Measurements from ENCODE around the gene ZBTB20. TPM values are rescaled to one million over a fixed set of nuclear protein-coding genes. Genes with fewer than 3 reads are reported as not detected.

The ZBTB20 gene
- total RNA-seq, 4 donors from 2014 or later, result 4.1 to 41.8 (median 11.6) TPM

DNA sequence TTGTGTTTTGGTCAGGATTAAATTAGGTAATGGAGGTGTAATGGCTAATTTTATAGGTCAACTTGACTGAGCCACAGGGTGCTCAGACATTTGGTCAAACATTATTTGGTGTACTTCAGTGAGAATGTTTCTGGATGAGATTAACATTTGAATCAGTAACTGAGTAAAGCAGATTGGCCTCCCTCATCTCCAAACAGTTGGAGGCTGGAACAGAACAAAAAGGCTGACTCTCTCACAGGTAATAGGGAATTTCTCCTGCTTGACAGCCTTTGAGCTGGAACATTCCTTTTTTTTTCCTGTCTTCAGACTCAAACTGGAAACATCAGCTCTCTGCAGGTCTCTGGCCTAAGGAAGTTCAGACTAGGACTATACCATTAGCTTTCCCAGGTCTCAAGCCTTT, 280.7 kb downstream of the ZBTB20 start:
- DNase-seq, result no peak
- peaks cover 0 to 11% (median 0%) of the 10 kb centered on the region in 3 donors for H3K4me1 ChIP-seq
- H3K27ac ChIP-seq, result no peak overlapping the region
- TF ChIP-seq POLR2A (IDR thresholded peaks at IDR 0.05), result no peak
- TF ChIP-seq, protein P1, sequence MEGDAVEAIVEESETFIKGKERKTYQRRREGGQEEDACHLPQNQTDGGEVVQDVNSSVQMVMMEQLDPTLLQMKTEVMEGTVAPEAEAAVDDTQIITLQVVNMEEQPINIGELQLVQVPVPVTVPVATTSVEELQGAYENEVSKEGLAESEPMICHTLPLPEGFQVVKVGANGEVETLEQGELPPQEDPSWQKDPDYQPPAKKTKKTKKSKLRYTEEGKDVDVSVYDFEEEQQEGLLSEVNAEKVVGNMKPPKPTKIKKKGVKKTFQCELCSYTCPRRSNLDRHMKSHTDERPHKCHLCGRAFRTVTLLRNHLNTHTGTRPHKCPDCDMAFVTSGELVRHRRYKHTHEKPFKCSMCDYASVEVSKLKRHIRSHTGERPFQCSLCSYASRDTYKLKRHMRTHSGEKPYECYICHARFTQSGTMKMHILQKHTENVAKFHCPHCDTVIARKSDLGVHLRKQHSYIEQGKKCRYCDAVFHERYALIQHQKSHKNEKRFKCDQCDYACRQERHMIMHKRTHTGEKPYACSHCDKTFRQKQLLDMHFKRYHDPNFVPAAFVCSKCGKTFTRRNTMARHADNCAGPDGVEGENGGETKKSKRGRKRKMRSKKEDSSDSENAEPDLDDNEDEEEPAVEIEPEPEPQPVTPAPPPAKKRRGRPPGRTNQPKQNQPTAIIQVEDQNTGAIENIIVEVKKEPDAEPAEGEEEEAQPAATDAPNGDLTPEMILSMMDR (IDR thresholded peaks at IDR 0.05), result no peak
- H3K4me3 ChIP-seq, result no peak overlapping the region
- H3K27me3 ChIP-seq, result no peaks in the 10 kb centered on the region
- no peaks in the 10 kb centered on the region for H3K36me3 ChIP-seq
- intact Hi-C loops (cut with DNase I), result no loop called here
- no peaks in the 10 kb centered on the region for H3K9me3 ChIP-seq

DNA sequence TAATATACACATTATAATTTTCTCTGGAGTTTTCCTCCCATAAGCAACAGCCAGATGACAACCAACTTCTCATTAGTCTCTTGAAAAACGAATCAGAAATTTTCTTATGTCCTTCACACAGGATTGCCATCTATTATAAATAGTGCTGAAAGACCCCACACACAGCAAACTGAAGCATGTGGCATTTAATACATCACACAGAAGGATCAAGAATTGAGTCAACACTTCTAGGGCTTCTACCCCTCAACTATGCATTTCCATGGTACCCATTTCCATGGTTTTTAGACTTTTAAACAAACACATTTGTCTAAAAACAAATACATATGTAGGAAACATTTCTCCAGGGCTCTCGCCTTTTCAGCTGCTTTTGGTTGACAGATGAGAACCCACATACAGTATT, 282.1 kb downstream of the ZBTB20 start:
- Histone ChIP-seq H3K4me3 (no peak overlapping the region), H3K36me3 (no peaks in the 10 kb centered on the region), H3K27me3 (no peaks in the 10 kb centered on the region), H3K9me3 (no peaks in the 10 kb centered on the region), H3K4me1 (peaks cover 0 to 11% (median 0%) of the 10 kb centered on the region in 3 donors), H3K27ac (no peak overlapping the region)
- intact Hi-C loops (cut with DNase I), result no loop called here
- no peak for DNase-seq
- TF ChIP-seq, protein P1 (IDR thresholded peaks at IDR 0.05), result no peak
- no peak for TF ChIP-seq POLR2A (IDR thresholded peaks at IDR 0.05)
- WGBS, 2 donors, result 87 to 90% methylated on average over 2 of the region's 2 CpGs

DNA sequence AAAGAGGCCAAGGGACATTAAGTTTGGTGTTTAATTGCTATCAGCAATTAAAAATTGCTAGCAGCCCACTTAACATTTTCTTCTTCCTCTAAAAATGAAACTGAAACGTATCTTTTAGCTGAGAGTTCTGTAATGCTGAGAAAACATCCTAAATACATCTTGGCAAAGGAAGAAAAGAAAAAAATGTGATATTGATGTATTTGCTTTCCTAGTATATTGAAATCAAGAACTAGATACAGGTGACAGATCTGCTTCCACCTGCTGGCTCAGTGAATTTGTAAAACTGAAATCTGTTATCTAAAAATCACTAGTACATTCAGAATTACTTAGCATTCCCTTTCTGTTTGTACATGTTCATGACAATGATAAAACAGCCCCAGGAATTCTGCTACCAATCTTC, 283.2 kb downstream of the ZBTB20 start:
- no peaks in the 10 kb centered on the region for H3K36me3 ChIP-seq
- TF ChIP-seq, protein P1 (IDR thresholded peaks at IDR 0.05), result no peak
- TF ChIP-seq POLR2A (IDR thresholded peaks at IDR 0.05), result no peak
- H3K27ac ChIP-seq, result peak overlapping the region in 2 of 4 donors; percentile 40 to 42
- intact Hi-C loops (cut with DNase I), result no loop called here
- WGBS, 2 donors, result 3 to 19% methylated on average over 1 of the region's 1 CpG
- no peak for DNase-seq
- peak overlapping the region in 3 of 4 donors; percentile 14 to 43 (median 17) for H3K4me3 ChIP-seq
- no peaks in the 10 kb centered on the region for H3K9me3 ChIP-seq
- peaks cover 0 to 11% (median 0%) of the 10 kb centered on the region in 3 donors for H3K4me1 ChIP-seq
- no peaks in the 10 kb centered on the region for H3K27me3 ChIP-seq

DNA sequence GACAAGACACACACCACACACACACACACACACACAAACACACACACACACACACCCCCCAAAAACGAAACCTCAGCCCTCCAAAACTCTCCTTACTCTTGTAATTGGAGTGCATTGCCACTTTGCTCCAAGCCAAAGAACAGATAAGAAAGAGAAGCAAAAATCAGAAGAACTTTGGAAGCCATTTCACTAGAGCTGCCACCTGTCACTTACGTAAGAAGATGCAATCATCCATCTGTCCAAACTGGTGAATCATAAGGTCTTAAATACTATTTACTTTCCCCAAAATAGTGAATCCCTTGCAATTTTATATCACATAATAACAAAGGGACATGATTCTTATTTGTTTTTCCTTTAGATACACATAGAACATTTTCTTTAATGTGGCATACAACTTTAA, 285.4 kb downstream of the ZBTB20 start:
- Histone ChIP-seq H3K4me1 (peaks cover 0 to 11% (median 0%) of the 10 kb centered on the region in 3 donors), H3K36me3 (no peaks in the 10 kb centered on the region), H3K27ac (no peak overlapping the region), H3K27me3 (no peaks in the 10 kb centered on the region), H3K4me3 (no peak overlapping the region), H3K9me3 (no peaks in the 10 kb centered on the region)
- 64 to 67% methylated on average over 2 of the region's 2 CpGs for WGBS, 2 donors
- intact Hi-C loops (cut with DNase I), result no loop called here
- no peak for DNase-seq
- TF ChIP-seq, protein P1 (IDR thresholded peaks at IDR 0.05), result no peak
- no peak for TF ChIP-seq POLR2A (IDR thresholded peaks at IDR 0.05)

DNA sequence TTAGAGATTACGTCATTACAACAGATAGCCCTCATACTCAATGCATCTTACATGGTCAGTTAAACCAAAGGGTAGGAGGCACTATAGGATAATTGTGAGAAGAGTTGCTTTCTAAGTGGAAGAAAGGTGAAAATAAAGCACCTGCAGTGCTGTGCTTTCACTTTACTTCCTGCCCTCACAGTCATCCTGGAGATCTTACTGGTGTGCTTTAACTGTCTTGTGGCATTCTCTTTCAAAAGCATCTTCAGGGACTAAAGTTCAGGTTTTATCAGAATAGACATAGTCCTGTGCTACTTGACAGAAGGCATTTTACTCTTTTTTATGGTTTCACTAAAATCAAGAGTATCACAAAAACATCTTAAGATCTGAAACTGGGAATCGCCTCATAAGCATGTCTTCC, 286.6 kb downstream of the ZBTB20 start:
- WGBS, 2 donors, result 96 to 97% methylated on average over 2 of the region's 2 CpGs
- Histone ChIP-seq H3K9me3 (no peaks in the 10 kb centered on the region), H3K4me1 (peaks cover 0 to 11% (median 0%) of the 10 kb centered on the region in 3 donors), H3K4me3 (no peak overlapping the region), H3K27ac (no peak overlapping the region), H3K27me3 (no peaks in the 10 kb centered on the region), H3K36me3 (no peaks in the 10 kb centered on the region)
- TF ChIP-seq POLR2A (IDR thresholded peaks at IDR 0.05), result no peak
- TF ChIP-seq, protein P1 (IDR thresholded peaks at IDR 0.05), result no peak
- no peak for DNase-seq
- intact Hi-C loops (cut with DNase I), result no loop called here
